T-helper 2 cell treated with Interferon-gamma antibody and Interleukin-4, amounts not matched to agents 100 ng/mL and 5 ng/mL, for 36 hours (primary cell): Measurements from ENCODE around the gene TOLLIP. TPM values are rescaled to one million over a fixed set of nuclear protein-coding genes. Genes with fewer than 3 reads are reported as not detected.
"Not testable (repeated sequence)": the region's sequence is repeated elsewhere in the genome, so short reads cannot be mapped to it uniquely, and the experiment has no call there.

Experiments
- intact Hi-C: fragments of 100-400 bp; cut with micrococcal nuclease; formaldehyde crosslinking; loops from one replicate; pipeline ENCODE4 v1.15.1; 2023
- total RNA-seq: library from RNA; stranded (reverse); gene quantifications from 2 replicates; pipeline ENCODE4 v1.2.3, GENCODE V29; 2022

The TOLLIP gene
- total RNA-seq: 26.2 and 29.8 TPM in 2 replicates

DNA sequence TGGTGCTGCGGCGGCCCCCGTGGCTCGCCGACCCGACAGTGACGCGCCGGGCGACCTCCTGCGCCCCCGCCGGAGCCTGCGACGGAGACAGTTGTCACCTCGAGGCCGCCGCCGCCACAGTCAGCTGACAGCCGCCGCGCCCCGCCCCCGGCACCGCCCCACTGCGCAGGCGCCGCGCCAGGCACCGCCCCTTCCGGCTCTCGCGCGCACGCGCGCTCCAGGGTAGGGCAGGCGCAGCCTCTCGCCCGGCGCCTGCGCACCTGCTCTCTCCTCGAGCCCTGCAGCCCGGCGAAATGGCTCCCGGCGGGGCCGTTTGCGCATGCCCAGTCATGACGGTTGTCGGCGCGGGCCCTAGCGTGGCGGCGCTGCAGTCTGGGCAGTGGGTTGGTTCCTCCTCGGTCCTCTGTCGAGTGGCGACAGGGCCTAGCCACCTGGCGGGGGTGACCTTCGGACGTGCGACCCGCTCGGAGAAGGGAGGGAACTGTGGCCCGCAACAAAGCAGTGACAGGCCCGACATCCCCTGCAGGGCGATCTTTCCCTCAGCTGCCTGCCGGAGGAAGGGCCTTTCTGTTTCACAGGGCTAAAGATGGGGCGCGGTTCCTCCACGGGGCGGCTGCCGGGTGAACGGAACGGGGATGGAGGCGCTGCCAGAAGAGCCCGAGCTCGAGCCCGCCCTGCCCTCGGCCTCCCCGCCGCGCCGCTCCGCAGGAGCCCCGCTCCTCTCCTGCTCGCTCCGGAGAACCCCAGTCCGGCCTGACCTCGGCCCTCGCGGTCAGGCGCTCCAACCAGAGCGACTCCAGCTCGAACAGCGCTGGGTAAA lies at the start of gene TOLLIP:
TSS of gene TOLLIP (minus strand) at position 135 of the 820 bp plus-strand sequence. CDS start at position 1, 134 bp downstream.
- intact Hi-C loops: loop anchor here (1.0 kb wide), 2 partner anchors 25 to 74 kb away; no protein-coding TSS in a partner anchor

DNA sequence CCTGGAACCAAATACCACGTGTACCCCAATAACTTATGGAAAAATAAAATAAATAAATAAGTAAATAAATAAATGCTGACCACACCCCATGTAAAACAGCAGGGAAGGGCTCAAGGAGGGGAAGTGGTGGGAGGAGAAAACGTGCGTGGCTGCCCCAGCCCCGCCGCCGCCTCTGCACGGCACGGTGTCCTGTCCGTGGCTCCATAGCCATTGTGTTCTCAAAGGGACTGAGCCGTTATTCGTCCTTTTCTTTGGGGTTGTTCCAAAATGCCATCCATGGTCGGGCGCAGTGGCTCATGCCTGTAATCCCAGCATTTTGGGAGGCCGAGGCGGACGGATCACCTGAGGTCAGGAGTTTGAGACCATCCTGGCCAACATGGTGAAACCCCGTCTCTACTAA lies 49.5 kb upstream of the TOLLIP start:
- intact Hi-C loops: not testable (repeated sequence)

DNA sequence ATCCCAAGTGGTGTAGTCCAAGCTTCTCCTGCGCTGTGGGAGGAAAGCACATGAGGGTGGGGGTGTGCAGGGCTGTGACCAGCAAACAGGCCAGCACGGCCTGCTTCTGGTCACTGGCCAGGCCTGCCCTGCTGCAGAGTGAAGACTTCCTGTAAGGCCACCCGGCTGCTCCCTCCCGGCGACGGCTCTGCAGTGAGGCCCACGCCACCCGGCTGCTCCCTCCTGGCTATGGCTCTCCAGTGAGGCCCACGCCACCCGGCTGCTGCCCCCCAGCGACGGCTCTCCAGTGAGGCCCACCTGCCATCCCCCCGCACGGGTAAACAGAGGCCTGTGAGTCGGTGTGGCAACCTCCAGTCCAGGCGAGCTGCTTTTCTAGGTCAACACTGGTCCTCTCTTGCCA lies 48.9 kb upstream of the TOLLIP start:
- intact Hi-C loops: no loop called here

DNA sequence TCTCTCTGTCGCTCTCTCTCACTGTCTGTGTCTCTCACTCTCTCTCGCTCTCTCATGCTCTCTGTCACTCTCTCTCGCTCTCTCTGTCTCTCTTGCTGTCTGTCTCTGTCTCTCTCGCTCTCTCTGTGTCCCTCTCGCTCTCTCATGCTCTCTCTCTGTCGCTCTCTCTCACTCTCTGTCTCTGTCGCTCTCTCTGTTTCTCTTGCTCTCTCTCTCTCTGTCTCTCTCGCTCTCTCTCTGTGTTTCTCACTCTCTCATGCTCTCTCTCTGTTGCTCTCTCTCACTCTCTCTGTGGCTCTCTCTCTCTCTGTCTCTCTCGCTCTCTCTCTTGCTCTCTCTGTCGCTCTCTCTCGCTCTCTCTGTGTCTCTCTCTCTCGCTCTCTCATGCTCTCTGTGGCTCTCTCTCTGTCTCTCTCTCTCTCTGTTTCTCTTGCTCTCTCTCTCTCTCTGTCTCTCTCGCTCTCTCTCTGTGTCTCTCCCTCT lies 47.1 kb upstream of the TOLLIP start:
- intact Hi-C loops: no loop called here

DNA sequence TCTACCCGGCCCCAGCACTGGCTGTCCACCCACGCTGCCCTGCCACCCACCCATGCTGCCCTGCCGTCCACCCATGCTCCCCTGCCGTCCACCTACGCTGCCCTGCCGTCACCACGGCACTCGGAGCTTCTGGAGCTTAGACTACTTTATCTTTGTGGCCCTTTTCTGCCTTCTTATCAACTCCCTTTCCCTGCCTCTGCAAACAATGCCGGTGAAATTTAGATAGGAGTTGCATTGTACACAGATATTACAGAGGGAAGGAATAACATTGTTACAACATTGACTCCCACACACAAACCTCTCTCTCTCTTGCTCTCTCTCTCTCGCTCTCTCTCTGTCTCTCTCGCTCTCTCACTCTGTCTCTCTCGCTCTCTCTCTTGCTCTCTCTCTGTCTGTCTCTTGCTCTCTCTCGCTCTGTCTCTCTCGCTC lies 46.6 kb upstream of the TOLLIP start:
- intact Hi-C loops: no loop called here

DNA sequence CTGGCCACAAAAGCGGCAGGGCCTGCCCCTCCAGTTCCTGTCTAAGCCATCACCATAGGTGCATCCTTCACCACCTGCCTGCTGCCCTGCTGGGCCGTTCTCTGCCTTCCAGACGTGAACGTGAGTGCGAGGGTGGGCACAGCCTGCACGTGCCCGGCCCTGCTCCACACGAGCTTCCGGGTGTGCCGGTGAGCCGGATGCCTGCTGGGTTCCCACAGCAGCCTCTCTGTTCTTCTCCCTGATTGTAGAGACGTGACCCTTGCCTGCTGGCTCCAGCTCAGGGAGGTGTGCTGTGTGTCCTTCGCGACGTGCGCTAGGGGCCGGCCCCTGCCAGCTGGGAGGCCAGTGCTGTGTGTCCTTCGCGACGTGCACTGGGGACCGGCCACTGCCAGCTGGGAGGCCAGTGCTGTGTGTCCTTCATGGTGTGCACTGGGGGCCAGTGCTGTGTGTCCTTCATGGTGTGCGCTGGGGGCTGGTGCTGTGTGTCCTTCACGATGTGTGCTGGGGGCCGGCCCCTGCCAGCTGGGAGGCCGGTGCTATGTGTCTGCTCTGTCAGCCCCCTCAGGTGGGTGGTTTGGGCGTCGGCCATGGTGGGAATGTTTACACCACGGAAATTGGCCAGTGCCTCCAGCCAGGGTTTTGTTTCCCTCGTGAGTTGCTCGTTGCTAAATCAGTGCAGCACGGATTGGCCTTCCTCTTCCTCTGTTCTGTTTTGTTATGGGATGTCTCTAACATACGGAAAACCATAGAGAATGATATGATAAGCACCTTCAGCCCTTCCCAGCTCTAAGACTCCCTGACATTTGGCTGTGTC lies 44.9 kb upstream of the TOLLIP start:
- intact Hi-C loops: no loop called here

DNA sequence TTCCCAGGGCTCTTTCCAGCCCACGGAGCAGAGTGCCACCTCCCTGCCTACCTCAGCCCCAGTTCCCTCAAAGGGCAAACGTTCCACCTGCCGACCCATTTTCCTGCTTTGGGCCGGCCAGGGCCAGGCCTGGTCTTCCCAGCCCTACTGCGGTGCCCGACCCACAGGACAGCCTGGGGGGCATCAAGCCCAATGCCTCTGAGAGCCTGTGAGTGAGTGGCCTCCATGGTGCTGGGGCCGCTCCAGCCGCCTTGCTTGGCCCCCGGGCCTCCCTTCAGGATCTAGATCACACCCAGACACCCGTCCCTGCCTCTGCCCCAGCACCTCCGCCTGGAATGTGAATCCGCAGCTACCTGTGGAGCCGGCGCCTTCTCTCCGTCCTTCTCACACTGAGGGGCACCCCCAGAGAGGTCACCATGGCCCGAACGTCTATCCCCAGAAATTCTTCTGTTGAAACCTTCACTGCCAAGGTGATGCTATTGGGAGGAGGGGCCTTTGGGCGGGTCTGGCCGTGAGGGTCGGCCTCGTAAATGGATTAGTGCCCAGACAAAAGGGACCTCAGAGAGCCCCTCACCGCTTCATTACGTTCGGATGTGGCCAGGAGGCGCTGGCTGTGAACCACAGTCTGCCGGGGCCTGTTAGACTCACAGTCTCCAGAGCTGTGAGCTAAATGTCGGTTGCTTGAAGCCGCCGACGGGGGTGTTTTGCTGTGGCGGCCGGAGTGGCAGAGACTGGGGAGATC lies 44.1 kb upstream of the TOLLIP start:
- intact Hi-C loops: no loop called here

DNA sequence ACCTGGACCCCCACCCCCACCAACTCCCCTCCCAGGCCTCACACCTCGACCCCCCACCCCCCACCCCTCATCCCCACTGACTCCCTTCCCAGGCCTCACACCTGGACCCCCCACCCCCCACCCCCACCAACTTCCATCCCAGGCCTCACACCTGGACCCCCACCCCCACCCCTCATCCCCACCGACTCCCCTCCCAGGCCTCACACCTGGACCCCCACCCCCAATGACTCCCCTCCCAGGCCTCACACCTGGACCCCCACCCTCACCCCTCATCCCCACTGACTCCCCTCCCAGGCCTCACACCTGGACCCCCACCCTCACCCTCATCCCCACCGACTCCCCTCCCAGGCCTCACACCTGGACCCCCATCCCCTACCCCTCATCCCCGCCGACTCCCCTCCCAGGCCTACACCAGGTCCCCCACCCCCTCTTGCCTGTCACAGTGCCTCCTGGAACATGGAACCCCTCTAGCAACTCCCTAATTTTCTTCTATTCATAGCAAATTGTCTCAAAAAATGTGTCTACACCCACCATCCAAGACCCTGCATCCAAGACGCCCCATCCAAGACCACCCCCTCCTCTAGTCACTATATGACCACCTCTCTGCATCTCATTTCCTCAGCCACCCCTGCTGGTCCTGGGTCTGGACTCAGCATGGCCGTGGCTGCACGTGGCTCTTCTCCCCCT lies 43.4 kb upstream of the TOLLIP start:
- intact Hi-C loops: no loop called here

DNA sequence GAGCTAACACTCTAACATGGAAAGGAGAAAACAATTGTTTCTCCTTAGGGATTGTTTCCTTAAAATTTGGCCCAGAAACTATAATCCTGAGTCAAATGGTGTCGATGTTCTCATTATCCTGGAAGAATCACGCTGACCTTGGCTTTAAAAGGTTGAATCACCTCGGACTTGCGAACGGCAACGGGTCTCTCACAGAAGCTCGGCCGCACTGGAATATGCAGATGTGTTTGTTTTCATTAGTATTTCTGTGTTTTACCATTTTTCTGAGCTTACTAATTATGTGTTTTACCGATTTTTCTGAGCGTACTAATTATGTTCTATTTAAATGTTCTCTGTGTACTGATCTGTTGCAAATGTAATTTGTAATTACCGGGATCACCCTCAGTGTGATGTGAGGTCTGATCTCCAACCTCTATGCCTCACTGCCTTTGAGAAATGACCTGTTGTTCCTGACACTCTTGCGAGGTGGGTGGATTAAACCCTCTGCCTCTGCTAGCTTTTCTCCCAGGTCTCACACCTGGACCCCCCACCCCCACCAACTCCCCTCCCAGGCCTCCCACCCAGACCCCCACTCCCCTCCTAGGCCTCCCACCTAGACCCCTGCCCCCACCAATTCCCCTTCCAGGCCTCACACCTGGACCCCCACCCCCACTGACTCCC lies 42.0 kb upstream of the TOLLIP start:
- intact Hi-C loops: no loop called here

DNA sequence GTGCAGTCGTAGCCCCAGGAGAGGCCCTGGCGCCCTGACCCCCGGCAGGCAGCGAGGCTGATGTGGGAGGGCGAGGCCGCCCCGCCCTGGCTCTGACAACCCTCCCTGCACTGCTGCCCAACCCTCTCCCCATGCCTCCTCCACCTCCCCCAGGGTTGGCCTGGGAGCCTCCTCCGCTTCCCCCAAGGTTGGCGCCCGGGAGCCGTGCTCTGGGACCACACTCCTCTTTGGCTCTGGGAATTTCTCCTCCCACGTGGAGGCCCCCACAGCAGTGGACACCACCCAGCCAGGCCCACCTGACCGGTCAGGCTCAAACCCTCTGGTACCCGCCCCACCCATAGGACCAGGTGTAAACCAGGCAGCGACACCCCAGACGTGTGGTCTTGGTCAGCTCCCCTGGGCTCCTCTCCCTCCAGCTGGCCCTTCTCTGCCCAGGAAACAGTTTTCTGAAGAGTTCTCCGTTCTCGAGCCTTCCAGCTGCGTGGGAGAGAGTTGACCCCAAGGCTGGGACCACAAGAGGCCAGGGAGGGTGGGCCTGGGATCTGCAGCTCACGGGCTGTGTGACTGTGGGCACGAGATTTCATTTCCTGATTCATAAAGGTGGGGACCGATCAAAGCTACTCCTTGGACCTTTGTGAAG lies 40.8 kb upstream of the TOLLIP start:
- intact Hi-C loops: no loop called here

DNA sequence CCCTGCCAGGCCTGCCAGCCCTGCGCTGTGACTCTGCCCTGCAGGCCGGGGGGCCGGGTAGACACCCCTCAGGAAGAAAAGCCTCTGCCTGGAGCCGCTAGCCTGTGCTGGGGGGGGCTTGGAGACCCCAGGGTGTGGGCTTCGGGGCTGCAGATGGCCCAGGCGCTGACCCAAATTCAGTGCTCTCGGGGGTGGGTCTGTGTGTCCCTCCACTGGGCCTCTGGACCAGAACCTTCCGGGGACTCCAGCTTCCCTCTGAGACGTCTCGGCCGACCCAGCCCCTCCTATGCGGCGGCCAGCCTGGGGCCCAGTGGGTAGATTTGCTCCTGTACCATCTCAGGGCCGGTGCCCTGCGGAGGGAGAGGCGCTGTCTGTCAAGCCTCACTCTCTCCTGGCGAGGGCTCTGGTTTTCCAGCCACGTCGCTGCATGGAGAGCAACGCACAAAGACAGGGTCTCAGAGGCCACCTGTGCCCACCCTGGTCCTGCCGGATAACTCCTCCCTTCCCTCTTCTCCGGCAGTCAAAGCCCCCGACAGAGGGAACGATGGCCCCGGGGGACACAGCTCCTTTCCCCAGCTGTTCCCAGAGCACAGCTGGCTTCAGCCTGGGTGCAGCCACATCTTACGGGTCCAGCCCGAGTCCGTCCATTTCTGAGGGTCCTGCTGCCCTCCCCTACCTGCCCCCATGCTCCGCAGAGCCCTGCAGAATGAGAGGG lies 40.1 kb upstream of the TOLLIP start:
- intact Hi-C loops: no loop called here

DNA sequence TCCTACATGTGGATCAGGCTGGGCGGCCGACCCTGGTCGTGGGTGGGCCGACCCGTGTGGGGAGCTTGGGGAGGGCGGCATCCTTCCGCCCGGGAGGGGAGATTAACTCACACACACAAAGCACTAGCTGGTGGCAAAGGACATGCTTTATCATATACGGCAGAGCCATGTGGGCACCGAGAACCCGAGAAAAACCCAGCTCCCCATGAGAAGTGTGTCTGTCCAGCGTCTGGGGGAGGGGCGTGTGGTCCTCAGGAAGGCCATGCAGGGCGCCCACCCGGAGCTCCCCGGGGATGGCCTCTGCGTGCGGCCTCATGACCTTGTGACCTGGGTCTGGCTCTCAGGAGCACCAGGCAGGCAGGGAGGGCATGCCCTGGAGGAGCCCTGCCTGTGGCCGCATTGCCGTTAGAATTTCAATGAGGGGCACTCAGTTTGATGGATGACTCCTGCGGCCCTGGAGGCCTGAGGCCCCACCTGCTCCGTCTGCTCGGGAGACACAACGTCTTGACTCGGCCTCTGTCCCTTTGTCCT lies 39.4 kb upstream of the TOLLIP start:
- intact Hi-C loops: no loop called here

DNA sequence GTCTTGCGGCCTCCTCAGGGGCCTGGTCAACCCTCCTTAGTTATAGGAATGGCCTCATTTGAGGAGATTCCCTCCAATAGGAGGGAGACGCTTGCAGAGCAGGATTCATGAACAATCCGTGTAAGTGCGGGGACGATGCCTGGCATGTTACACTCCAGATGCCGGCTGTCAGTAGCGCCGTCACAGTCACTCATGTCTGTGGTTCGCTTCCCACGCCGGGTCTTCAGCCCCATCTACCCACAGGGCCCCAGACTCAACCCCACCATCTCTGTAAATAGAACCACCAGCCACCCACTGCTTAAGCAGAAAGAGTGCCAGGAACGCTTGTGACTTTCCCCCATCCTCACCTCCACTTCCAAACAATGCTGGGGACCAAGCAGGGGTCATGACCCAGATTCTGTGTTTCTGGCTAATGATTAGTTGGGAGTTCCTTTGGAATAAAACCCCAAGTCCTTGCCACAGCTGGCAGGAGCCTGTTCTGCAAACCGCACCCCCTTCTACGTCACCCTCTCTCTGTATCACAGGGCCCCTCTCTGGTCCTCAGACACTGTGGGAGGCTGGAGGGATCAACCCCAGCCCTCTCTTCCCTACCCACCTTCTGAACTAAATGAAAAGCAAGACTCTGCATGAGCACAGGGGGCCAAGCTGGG lies 38.8 kb upstream of the TOLLIP start:
- intact Hi-C loops: no loop called here

DNA sequence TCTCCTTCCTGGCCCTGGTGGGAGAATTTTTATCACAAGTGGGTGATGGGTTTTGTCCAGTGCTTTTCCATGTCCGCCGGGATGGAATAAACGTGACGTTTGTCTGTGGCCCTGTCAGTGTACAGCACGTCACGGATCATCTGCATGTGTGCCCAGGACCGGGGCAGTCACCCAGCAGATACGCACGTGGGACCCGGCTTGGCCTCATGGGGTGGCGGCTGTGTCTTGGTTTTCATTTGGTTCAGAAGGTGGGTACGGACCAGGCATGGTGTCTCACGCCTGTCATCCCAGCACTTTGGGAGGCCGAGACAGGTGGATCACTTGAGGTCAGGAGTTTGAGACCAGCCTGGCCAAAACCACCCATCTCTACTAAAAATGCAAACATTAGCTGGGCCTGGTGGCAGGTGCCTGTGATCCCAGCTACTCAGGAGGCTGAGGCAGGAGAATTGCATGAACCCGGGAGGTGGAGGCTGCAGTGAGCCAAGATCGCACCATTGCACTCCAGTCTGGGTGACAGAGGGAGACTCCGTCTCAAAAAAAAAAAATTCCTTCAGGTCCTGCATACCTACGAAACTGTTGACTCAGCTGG lies 38.1 kb upstream of the TOLLIP start:
- intact Hi-C loops: not testable (repeated sequence)

DNA sequence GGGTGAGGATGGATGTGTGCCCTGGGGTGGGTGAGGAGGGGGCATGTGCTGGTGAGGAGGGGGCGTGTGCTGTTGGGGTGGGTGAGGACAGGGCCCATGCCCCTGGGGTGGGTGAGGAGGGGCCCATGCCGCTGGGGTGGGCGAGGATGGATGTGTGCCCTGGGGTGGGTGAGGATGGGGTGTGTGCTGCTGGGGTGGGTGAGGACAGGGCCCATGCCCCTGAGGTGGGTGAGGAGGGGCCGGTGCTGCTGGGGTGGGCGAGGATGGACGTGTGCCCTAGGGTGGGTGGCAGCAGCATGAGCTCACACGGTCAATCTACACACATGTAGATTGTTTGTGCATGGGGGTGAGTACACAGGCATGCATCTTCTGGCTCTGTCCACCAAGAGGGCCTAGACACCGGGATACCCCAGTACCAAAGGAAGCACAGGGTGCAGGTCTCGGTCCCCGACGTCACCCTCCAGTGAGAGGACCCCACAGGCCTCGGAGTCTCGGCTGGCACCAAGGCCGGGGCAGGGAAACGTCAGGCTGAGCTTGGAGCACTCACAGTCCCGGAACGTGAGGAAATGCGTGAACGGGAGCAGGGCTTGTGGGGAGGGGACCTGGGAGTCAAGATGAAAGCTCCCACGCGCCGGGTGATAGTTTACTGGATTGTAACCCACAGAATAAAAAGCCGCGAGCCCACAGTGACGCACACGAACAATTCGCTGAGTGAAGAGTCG lies 37.4 kb upstream of the TOLLIP start:
- intact Hi-C loops: no loop called here

DNA sequence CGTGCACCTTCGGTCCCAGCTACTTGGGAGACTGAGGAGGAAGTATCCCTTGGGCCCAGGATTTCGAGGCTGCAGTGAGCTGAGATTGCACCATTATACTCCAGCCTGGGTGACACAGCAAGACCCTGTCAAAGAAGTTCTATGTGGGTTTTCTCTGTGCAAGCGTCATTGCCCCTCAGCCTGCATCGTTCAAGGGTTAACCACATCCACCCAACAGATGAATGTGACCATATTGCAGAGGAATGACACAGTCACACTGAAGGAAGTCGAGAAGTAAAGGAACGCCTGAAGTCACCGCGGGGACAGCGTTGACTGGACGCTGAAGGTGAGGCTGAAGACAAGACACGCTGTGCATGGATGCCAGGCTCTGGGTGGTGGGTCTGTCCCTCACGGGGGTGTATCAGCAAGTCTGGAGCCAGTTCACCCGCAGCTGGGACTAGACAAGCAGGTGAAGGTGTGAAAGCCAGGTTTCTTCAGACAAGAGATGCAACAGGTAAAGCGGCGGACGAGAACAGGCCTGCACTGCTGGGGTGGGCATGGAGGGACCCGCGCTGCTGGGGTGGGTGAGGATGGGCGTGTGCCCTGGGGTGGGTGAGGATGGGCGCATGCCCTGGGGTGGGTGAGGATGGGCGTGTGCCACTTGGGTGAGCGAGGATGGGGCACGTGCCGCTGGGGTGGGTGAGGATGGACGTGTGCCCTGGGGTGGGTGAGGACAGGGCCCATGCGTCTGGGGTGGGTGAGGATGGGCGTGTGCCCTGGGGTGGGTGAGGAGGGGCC lies 36.5 kb upstream of the TOLLIP start:
- intact Hi-C loops: no loop called here
